Activated T-cell treated with anti-CD3 and anti-CD28 coated beads, Interleukin-2, amount 50 U/mL, for 24 hours (primary cell): ENCODE measurements around the gene STPG2.

Experiments
- DNase-seq: peaks from one replicate; pipeline ENCODE4 v3.0.0-alpha.2; 2020
- H3K27ac Mint-ChIP-seq: 2 replicates; pipeline ENCODE4 v1.8.0; 2020; ENCODE audit warnings: mild to moderate bottlenecking, mixed read lengths
- H3K27me3 Mint-ChIP-seq: 2 replicates; pipeline ENCODE4 v1.8.0; 2020; ENCODE audit warnings: mixed read lengths
- H3K36me3 Mint-ChIP-seq: 2 replicates; pipeline ENCODE4 v1.8.0; 2020; ENCODE audit warnings: low read depth, mixed read lengths
- H3K4me1 Mint-ChIP-seq: 2 replicates; pipeline ENCODE4 v1.8.0; 2020; ENCODE audit warnings: low read depth, mixed read lengths
- H3K4me3 Mint-ChIP-seq: 2 replicates; pipeline ENCODE4 v1.8.0; 2020; ENCODE audit warnings: mild to moderate bottlenecking, moderate library complexity, mixed read lengths
- H3K9me3 Mint-ChIP-seq: 2 replicates; pipeline ENCODE4 v1.8.0; 2020; ENCODE audit warnings: mixed read lengths

STPG2 gene

GRCh38 chr4:98027827-98028226 is 115.4 kb downstream of the STPG2 start:
- DNase-seq: no peak
- no peak overlapping the region for H3K27ac Mint-ChIP-seq
- no peaks in the 10 kb centered on the region for H3K4me1 Mint-ChIP-seq
- H3K27me3 Mint-ChIP-seq: no peaks in the 10 kb centered on the region
- no peak overlapping the region for H3K4me3 Mint-ChIP-seq
- H3K9me3 Mint-ChIP-seq: peaks cover 15% of the 10 kb centered on the region
- H3K36me3 Mint-ChIP-seq: no peaks in the 10 kb centered on the region

- no peak overlapping the region for H3K4me3 Mint-ChIP-seq
- no peak overlapping the region for H3K27ac Mint-ChIP-seq
- peaks cover 10% of the 10 kb centered on the region for H3K9me3 Mint-ChIP-seq
- H3K4me1 Mint-ChIP-seq: no peaks in the 10 kb centered on the region
- DNase-seq: no peak
- no peaks in the 10 kb centered on the region for H3K27me3 Mint-ChIP-seq
- H3K36me3 Mint-ChIP-seq: no peaks in the 10 kb centered on the region
Observed at GRCh38 chr4:98026362-98026761, 116.9 kb downstream of the STPG2 start.

DNA sequence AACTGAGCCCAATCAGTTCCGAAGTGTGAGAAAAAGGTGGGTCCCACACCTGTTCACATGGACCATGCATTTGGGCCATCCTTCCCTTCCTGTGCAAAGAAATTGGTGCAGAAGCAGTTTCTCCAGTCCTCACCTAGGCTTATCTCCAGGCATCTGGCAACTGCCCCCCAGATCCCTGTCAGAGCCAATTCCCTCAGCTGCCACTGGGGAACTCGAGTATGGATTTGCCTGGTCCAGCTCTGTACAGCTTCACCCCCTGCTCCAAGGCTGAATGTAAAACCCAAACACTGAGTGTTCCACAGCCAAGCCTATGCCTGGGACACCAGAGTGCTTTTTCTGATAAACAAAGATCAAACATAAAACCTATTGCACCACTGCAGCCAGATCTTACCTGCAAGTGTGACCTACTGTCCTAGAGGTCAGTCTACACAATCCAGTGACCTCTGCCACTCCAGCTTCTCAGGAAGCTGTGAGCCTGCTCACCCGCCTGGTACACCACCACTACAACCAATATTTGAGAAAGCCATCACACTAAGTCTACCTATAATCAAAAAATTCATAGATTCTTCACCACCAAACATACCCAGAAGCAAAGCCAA is 136.4 kb downstream of the STPG2 start:
- DNase-seq: no peak
- Mint-ChIP-seq H3K27ac (no peak overlapping the region), H3K27me3 (no peaks in the 10 kb centered on the region), H3K36me3 (no peaks in the 10 kb centered on the region), H3K9me3 (peaks cover 36% of the 10 kb centered on the region), H3K4me1 (no peaks in the 10 kb centered on the region), H3K4me3 (no peak overlapping the region)

- Mint-ChIP-seq H3K27me3 (no peaks in the 10 kb centered on the region), H3K4me1 (no peaks in the 10 kb centered on the region), H3K36me3 (no peaks in the 10 kb centered on the region), H3K27ac (no peak overlapping the region), H3K4me3 (no peak overlapping the region), H3K9me3 (peaks cover 28% of the 10 kb centered on the region)
- no peak for DNase-seq
Observed at GRCh38 chr4:98006060-98006459, 137.2 kb downstream of the STPG2 start.

- no peak overlapping the region for H3K4me3 Mint-ChIP-seq
- H3K36me3 Mint-ChIP-seq: no peaks in the 10 kb centered on the region
- H3K9me3 Mint-ChIP-seq: no peaks in the 10 kb centered on the region
- H3K27me3 Mint-ChIP-seq: no peaks in the 10 kb centered on the region
- no peak overlapping the region for H3K27ac Mint-ChIP-seq
- no peaks in the 10 kb centered on the region for H3K4me1 Mint-ChIP-seq
- no peak for DNase-seq
Observed at GRCh38 chr4:98000940-98001339, 142.3 kb downstream of the STPG2 start.

GRCh38 chr4:97998203-97998602 is 145.1 kb downstream of the STPG2 start:
- H3K4me1 Mint-ChIP-seq: no peaks in the 10 kb centered on the region
- H3K36me3 Mint-ChIP-seq: no peaks in the 10 kb centered on the region
- no peak overlapping the region for H3K4me3 Mint-ChIP-seq
- H3K27ac Mint-ChIP-seq: no peak overlapping the region
- DNase-seq: no peak
- H3K27me3 Mint-ChIP-seq: no peaks in the 10 kb centered on the region
- H3K9me3 Mint-ChIP-seq: peaks cover 15% of the 10 kb centered on the region

- H3K36me3 Mint-ChIP-seq: no peaks in the 10 kb centered on the region
- DNase-seq: no peak
- no peak overlapping the region for H3K27ac Mint-ChIP-seq
- peaks cover 25% of the 10 kb centered on the region for H3K9me3 Mint-ChIP-seq
- no peaks in the 10 kb centered on the region for H3K4me1 Mint-ChIP-seq
- H3K27me3 Mint-ChIP-seq: no peaks in the 10 kb centered on the region
- H3K4me3 Mint-ChIP-seq: no peak overlapping the region
Observed at GRCh38 chr4:97994765-97995465, 148.4 kb downstream of the STPG2 start.

DNA sequence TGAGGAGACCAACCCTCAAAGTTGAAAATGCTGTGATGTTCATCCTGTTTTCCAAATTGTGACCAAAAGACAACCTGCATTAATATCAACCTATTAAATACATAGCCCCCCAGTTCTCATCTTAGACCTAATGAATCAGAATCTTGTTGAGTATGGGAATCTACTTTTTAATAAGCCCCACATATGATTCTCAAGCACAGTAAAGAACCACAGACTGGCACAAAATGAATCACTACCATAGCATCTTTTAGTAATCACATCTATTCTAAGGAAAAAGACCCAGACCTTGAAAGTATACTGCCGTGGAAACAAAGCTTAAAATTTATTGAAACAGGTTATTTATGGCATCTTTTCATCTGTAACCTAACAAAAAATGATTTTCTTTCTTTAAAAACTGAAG is 152.9 kb downstream of the STPG2 start:
- no peak for DNase-seq
- Mint-ChIP-seq H3K9me3 (peaks cover 22% of the 10 kb centered on the region), H3K36me3 (no peaks in the 10 kb centered on the region), H3K4me3 (no peak overlapping the region), H3K27me3 (no peaks in the 10 kb centered on the region), H3K4me1 (no peaks in the 10 kb centered on the region), H3K27ac (no peak overlapping the region)

DNA sequence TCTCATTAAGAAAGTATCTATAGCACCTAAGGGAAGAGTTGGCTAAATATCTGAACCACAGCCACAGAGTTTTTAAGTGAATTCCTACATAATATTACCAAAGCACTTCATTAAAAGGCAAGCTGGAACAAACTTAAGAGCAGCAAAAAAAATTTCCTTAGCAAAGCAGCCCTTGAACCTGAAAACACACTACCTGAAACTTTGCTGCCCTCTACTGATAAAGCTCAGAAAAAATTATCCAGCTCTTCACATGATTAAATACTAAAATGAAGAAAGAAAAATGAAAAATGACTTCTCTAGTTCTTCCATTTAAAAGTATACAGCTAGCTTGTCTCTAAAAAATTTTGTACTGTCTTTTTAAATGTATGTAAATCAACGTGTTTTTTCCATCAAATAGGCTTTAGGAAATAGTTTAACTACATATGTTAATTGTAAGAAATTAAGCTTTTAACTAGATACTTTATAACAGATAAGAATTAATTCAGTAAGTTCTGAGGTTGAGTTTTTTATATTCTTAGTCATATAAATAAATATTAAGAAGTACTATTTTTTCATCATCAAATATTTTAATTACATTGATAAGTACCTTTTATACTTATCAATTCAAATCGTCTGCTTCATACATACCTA is 156.1 kb downstream of the STPG2 start:
- Mint-ChIP-seq H3K36me3 (no peaks in the 10 kb centered on the region), H3K4me3 (no peak overlapping the region), H3K4me1 (no peaks in the 10 kb centered on the region), H3K9me3 (peaks cover 4% of the 10 kb centered on the region), H3K27me3 (no peaks in the 10 kb centered on the region), H3K27ac (no peak overlapping the region)
- no peak for DNase-seq

- Mint-ChIP-seq H3K27ac (no peak overlapping the region), H3K4me1 (no peaks in the 10 kb centered on the region), H3K4me3 (no peak overlapping the region), H3K9me3 (no peaks in the 10 kb centered on the region), H3K27me3 (no peaks in the 10 kb centered on the region), H3K36me3 (no peaks in the 10 kb centered on the region)
- DNase-seq: no peak
Observed at GRCh38 chr4:97984545-97985131, 158.6 kb downstream of the STPG2 start.

DNA sequence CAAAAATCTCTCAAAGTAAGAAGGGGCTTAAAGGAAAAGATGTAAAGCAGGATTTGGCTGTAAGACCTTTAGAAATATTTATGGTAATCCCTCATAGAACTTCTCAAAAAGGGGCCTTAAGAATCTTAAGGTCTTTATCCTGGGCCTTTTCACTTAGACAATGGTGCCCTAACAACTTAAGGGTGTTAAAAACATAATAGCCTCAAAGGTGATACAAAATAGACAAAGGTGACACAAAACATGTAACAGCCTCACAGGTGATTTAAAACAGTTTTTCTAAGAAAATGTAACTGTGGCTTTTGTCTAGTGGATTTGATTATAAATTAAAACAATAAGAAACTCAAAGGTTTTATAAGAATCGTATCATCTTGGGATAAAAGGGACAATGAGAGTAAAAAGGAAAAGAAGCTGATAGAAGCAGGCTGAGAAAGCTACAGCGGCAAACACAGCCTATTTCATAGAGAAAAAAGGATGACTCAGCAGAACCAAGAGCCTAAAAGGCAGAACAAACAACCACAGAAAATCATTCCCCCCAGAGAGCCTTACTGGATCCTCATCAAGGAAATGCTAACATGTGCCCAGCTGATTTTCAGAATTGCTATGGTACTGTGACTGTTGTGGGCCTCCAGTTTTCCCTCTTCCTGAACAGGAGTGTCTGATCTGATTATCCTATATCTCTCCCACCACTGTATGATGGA is 164.3 kb downstream of the STPG2 start:
- DNase-seq: no peak
- H3K9me3 Mint-ChIP-seq: peaks cover 3% of the 10 kb centered on the region
- no peaks in the 10 kb centered on the region for H3K36me3 Mint-ChIP-seq
- H3K27ac Mint-ChIP-seq: no peak overlapping the region
- no peak overlapping the region for H3K4me3 Mint-ChIP-seq
- no peaks in the 10 kb centered on the region for H3K27me3 Mint-ChIP-seq
- H3K4me1 Mint-ChIP-seq: no peaks in the 10 kb centered on the region

DNA sequence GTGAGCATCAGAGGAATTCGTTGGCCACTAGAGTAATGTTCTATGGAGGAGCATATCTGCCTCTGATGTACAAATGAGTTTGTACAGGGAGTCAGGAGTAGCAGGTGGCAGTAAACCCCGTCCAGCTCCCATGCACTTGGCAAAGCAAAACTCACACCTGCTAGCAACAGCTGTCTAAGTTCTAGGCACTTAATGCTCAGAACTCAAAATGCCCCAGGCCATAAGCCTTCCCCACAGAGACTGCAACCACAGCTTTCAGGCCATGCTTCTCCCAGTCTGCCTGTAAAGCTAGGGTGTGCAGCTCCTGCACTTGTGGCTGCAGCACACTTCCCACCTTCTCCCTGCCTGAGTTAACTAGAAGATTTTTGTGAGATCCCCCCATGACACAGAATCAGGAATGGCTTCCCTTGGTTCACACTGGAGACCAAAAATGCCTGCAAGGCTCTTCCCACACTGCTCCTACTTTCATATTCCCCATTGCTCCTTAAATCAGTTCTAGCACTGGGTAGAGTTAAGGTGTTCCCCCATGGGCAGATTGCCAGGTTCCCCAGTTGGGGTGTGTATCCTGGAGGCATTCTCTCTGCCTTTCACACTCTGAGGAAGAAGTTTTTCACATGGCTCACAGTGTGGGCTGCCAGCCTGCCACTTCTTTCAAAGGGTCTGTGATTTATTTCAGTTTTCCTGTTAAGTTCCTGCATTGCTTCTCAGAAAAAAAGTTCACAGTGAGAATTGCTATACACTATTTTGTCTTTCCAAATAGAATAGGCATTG is 189.9 kb downstream of the STPG2 start:
- Mint-ChIP-seq H3K36me3 (no peaks in the 10 kb centered on the region), H3K4me3 (no peak overlapping the region), H3K27me3 (no peaks in the 10 kb centered on the region), H3K9me3 (peaks cover 3% of the 10 kb centered on the region), H3K27ac (no peak overlapping the region), H3K4me1 (no peaks in the 10 kb centered on the region)
- no peak for DNase-seq

GRCh38 chr4:97952763-97953162 is 190.5 kb downstream of the STPG2 start:
- Mint-ChIP-seq H3K4me1 (no peaks in the 10 kb centered on the region), H3K36me3 (no peaks in the 10 kb centered on the region), H3K27me3 (no peaks in the 10 kb centered on the region), H3K9me3 (peaks cover 3% of the 10 kb centered on the region), H3K27ac (no peak overlapping the region), H3K4me3 (no peak overlapping the region)
- DNase-seq: no peak

- H3K9me3 Mint-ChIP-seq: peaks cover 3% of the 10 kb centered on the region
- no peak overlapping the region for H3K4me3 Mint-ChIP-seq
- H3K27me3 Mint-ChIP-seq: no peaks in the 10 kb centered on the region
- H3K4me1 Mint-ChIP-seq: no peaks in the 10 kb centered on the region
- no peak for DNase-seq
- H3K36me3 Mint-ChIP-seq: no peaks in the 10 kb centered on the region
- no peak overlapping the region for H3K27ac Mint-ChIP-seq
Observed at GRCh38 chr4:97950836-97951235, 192.4 kb downstream of the STPG2 start.
